PC-3 (cell line): ENCODE results near the gene ACAP3.

Source experiments
- EZH2 ChIP-seq: fragments of 300-600 bp; sonication (generic); IDR thresholded peaks from one replicate; pipeline ENCODE4 v1.6.1; 2017; ENCODE audit warnings: antibody characterized with exemption, mild to moderate bottlenecking, low read length; ENCODE audit not compliant: unreplicated experiment
- TF ChIP-seq, protein P1 (sequence below): fragments of 300-600 bp; sonication (generic); conservative IDR thresholded peaks from 2 replicates; pipeline ENCODE4 v1.5.1; 2017; ENCODE audit warnings: antibody characterized with exemption, low read depth, mild to moderate bottlenecking, low read length

DNA sequence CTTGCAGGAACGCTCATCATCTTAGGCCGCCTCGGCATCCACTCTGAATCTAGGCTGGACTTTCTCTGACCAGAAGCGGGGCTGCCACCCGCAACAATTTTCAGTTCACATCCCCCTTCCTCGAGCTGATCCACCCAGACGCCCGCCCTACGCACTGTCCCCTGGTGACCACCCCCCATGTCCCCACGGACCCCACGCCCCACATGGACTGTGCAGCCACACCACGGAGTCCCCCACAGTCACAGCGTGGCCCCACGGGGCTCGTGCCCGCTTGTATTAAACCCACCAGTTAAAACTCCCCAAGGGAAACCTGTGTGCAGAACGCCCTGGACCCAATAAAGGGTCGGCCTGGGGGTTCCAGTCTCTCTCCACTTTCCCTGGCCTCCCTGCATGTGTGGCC is 48.2 kb downstream of the ACAP3 start:
- TF ChIP-seq, protein P1, sequence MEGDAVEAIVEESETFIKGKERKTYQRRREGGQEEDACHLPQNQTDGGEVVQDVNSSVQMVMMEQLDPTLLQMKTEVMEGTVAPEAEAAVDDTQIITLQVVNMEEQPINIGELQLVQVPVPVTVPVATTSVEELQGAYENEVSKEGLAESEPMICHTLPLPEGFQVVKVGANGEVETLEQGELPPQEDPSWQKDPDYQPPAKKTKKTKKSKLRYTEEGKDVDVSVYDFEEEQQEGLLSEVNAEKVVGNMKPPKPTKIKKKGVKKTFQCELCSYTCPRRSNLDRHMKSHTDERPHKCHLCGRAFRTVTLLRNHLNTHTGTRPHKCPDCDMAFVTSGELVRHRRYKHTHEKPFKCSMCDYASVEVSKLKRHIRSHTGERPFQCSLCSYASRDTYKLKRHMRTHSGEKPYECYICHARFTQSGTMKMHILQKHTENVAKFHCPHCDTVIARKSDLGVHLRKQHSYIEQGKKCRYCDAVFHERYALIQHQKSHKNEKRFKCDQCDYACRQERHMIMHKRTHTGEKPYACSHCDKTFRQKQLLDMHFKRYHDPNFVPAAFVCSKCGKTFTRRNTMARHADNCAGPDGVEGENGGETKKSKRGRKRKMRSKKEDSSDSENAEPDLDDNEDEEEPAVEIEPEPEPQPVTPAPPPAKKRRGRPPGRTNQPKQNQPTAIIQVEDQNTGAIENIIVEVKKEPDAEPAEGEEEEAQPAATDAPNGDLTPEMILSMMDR: no peak
- no peak for TF ChIP-seq EZH2
